Uterus (tissue), 2 donors: ENCODE measurements around the gene METTL25.

ENCODE experiments used
- POLR2A ChIP-seq, 2 donors: fragments of 450-650 bp; IDR thresholded peaks; one replicate each; pipeline ENCODE4 v1.6.1; 2016; ENCODE audit warnings: antibody characterized with exemption in 2 of 2, mild to moderate bottlenecking in 1 of 2, moderate library complexity in 1 of 2
- TF ChIP-seq, protein P1 (sequence below), 4 experiments: fragments of 200-600 bp in 2 of 4; fragments of 450-650 bp in 2 of 4; sonication (generic) in 2 of 4; IDR thresholded peaks; one replicate each; pipeline ENCODE4 v1.5.1; 2016 to 2019; ENCODE audit warnings: antibody characterized with exemption in 4 of 4, mild to moderate bottlenecking in 2 of 4, moderate library complexity in 1 of 4

DNA sequence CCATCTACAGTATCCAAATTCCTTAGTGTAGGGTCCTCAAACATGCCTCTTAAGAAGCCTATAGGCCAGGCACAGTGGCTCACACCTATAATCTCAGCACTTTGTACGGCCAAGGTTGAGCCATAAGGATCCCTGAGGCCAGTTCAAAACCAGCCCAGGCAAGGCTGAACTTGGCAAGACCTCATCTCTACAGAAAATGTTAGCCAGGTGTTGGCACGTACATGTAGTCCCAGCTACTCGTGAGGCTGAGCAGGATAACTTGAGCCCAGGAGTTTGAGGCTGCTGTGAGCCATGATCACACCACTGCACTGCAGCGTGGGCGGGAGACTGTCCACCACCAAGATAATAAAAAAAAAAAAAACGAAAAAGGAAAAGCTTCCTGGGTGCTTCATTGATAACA is 6.9 kb upstream of the METTL25 start:
- TF ChIP-seq, protein P1, sequence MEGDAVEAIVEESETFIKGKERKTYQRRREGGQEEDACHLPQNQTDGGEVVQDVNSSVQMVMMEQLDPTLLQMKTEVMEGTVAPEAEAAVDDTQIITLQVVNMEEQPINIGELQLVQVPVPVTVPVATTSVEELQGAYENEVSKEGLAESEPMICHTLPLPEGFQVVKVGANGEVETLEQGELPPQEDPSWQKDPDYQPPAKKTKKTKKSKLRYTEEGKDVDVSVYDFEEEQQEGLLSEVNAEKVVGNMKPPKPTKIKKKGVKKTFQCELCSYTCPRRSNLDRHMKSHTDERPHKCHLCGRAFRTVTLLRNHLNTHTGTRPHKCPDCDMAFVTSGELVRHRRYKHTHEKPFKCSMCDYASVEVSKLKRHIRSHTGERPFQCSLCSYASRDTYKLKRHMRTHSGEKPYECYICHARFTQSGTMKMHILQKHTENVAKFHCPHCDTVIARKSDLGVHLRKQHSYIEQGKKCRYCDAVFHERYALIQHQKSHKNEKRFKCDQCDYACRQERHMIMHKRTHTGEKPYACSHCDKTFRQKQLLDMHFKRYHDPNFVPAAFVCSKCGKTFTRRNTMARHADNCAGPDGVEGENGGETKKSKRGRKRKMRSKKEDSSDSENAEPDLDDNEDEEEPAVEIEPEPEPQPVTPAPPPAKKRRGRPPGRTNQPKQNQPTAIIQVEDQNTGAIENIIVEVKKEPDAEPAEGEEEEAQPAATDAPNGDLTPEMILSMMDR (IDR thresholded peaks at IDR 0.05): no peak
- no peak for TF ChIP-seq POLR2A (IDR thresholded peaks at IDR 0.05)
